ENCODE data around the gene CCDC12.

DNA sequence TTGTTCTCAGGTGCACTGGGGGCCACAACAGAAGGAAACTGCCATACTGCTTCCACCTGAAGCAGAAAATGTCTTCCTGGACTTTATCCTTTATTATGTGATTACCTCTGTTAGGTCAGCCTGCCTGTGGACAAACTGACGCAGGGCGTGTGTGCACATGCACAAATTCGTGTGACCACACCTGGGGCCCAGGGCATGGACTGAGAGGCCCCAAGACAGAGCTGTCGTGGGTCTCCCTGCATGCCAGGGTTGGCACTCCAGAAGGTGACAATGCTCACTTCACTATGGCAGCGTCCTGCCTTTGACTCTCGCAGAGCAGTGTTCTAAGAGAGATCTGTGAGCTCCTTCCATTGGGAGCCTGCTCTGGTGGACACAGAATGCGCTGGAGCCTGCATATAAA is 34.5 kb downstream of the CCDC12 start:
- TF ChIP-seq, protein P1, sequence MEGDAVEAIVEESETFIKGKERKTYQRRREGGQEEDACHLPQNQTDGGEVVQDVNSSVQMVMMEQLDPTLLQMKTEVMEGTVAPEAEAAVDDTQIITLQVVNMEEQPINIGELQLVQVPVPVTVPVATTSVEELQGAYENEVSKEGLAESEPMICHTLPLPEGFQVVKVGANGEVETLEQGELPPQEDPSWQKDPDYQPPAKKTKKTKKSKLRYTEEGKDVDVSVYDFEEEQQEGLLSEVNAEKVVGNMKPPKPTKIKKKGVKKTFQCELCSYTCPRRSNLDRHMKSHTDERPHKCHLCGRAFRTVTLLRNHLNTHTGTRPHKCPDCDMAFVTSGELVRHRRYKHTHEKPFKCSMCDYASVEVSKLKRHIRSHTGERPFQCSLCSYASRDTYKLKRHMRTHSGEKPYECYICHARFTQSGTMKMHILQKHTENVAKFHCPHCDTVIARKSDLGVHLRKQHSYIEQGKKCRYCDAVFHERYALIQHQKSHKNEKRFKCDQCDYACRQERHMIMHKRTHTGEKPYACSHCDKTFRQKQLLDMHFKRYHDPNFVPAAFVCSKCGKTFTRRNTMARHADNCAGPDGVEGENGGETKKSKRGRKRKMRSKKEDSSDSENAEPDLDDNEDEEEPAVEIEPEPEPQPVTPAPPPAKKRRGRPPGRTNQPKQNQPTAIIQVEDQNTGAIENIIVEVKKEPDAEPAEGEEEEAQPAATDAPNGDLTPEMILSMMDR (IDR thresholded peaks at IDR 0.05) = no peak
- TF ChIP-seq POLR2A (IDR thresholded peaks at IDR 0.05) = no peak

Data from uterus (tissue), 2 donors.